ENCODE data around the gene TP53I13. TPM values are rescaled to one million over a fixed set of nuclear protein-coding genes. Genes with fewer than 3 reads are reported as not detected.

Gene TP53I13
- polyA plus RNA-seq, 2 of the 4 experiments (the other 2 are of a cell fraction), result 27.5 to 57.8 TPM

- Histone ChIP-seq H3K4me3 (no peak overlapping the region), H3K9me3 (no peaks in the 10 kb centered on the region), H3K27ac (no peak overlapping the region), H3K4me2 (no peak overlapping the region), H3K4me1 (no peaks in the 10 kb centered on the region)
- no peak for ATAC-seq
- TF ChIP-seq JUNB (IDR thresholded peaks at IDR 0.05) (no peak), RNF2 (IDR thresholded peaks at IDR 0.05; ENCODE audit: borderline replicate concordance, low read depth) (no peak), EHF (CRISPR knock-in tag; IDR thresholded peaks at IDR 0.05) (no peak), HDAC2 (IDR thresholded peaks at IDR 0.05) (no peak), REST (IDR thresholded peaks at IDR 0.05) (no peak), E2F6 (IDR thresholded peaks at IDR 0.05; ENCODE audit: borderline replicate concordance, low read depth) (no peak), HOXB5 (CRISPR knock-in tag; IDR thresholded peaks at IDR 0.05) (no peak), JUN (IDR thresholded peaks at IDR 0.05) (no peak), MAZ (IDR thresholded peaks at IDR 0.05; ENCODE audit: borderline replicate concordance, low read depth, low read length) (no peak), MYC (IDR thresholded peaks at IDR 0.05; ENCODE audit: borderline replicate concordance, low read length) (no peak), CBX2 (IDR thresholded peaks at IDR 0.05; ENCODE audit: borderline replicate concordance, low read depth) (no peak)
- CTCF ChIA-PET, result interaction anchor here (7.1 to 19.8 kb wide), 2 partner anchors 7 to 14 kb away, joined by 76 to 325 read pairs; partner anchors contain the start of gene ANKRD13B
- DNase-seq (ENCODE audit: low read depth in 1 of 2, low spot score in 1 of 2), result no peak
- no peak for FAIRE-seq
- POLR2A ChIA-PET, result no interaction called here
- WGBS (ENCODE audit: missing lambda C conversion rate), result 98% methylated on average over 6 of the region's 6 CpGs
Observed at GRCh38 chr17:29603109-29603674, 34.7 kb downstream of the TP53I13 start.

- no peak for ATAC-seq
- TF ChIP-seq EHF (CRISPR knock-in tag; IDR thresholded peaks at IDR 0.05), result no peak
- no peak for TF ChIP-seq CEBPB (IDR thresholded peaks at IDR 0.05)
- TF ChIP-seq GATA3 (IDR thresholded peaks at IDR 0.05; ENCODE audit: borderline replicate concordance), result no peak
- TF ChIP-seq MAFK (IDR thresholded peaks at IDR 0.05; ENCODE audit: partially characterized antibody), result no peak
- no peak for TF ChIP-seq ZNF302 (CRISPR knock-in tag; IDR thresholded peaks at IDR 0.05)
- no peak for TF ChIP-seq FOSL2 (IDR thresholded peaks at IDR 0.05)
- no peak for TF ChIP-seq FOSL2 (CRISPR knock-in tag; IDR thresholded peaks at IDR 0.05)
- TF ChIP-seq FOXS1 (CRISPR knock-in tag; IDR thresholded peaks at IDR 0.05), result no peak
- 94% methylated on average over 27 of the region's 29 CpGs for WGBS (ENCODE audit: missing lambda C conversion rate)
- CTCF ChIA-PET, result interaction anchor here (2.3 to 23.2 kb wide), 4 partner anchors 10 to 238 kb away, joined by 5 to 447 read pairs (median 200); partner anchors contain the start of genes ABHD15, ANKRD13B and TP53I13
- H3K4me1 ChIP-seq, result no peaks in the 10 kb centered on the region
- H3K9me3 ChIP-seq, result no peaks in the 10 kb centered on the region
- H3K4me3 ChIP-seq, result no peak overlapping the region
- no peak for DNase-seq (ENCODE audit: low read depth in 1 of 2, low spot score in 1 of 2)
- POLR2A ChIA-PET, result no interaction called here
- no peak for FAIRE-seq
- no peak overlapping the region for H3K27ac ChIP-seq
- H3K4me2 ChIP-seq, result no peak overlapping the region
Observed at GRCh38 chr17:29607557-29608195, 39.2 kb downstream of the TP53I13 start.

- Histone ChIP-seq H3K4me1 (peaks cover 6% of the 10 kb centered on the region), H3K4me3 (no peak overlapping the region), H3K9me3 (no peaks in the 10 kb centered on the region), H3K4me2 (no peak overlapping the region), H3K27ac (no peak overlapping the region)
- ChIA-PET CTCF (interaction anchor here (0.8 to 23.2 kb wide), 6 partner anchors 9 to 485 kb away, joined by 3 to 447 read pairs (median 40); partner anchors contain the start of genes ABHD15, ANKRD13B and TP53I13), POLR2A (no interaction called here)
- no peak for DNase-seq (ENCODE audit: low read depth in 1 of 2, low spot score in 1 of 2)
- 89% methylated on average over 13 of the region's 15 CpGs for WGBS (ENCODE audit: missing lambda C conversion rate)
- FAIRE-seq, result no peak
- no peak for ATAC-seq
- TF ChIP-seq RAD21 (conservative IDR thresholded peaks at IDR 0.05 in 1 of 2, IDR thresholded peaks at IDR 0.05 in 1 of 2), result no peak
- no peak for TF ChIP-seq HDAC2 (IDR thresholded peaks at IDR 0.05)
- no peak for TF ChIP-seq NFE2L2 (conservative IDR thresholded peaks at IDR 0.05; ENCODE audit: low read length)
- TF ChIP-seq RCOR1 (IDR thresholded peaks at IDR 0.05; ENCODE audit: low read depth, low read length), result no peak
- TF ChIP-seq MAZ (IDR thresholded peaks at IDR 0.05; ENCODE audit: borderline replicate concordance, low read depth, low read length), result no peak
- no peak for TF ChIP-seq HMGXB4 (CRISPR knock-in tag; IDR thresholded peaks at IDR 0.05; ENCODE audit: borderline replicate concordance)
- no peak for TF ChIP-seq EHF (CRISPR knock-in tag; IDR thresholded peaks at IDR 0.05)
- TF ChIP-seq BCL3 (IDR thresholded peaks at IDR 0.05), result no peak
- TF ChIP-seq PBX3 (IDR thresholded peaks at IDR 0.05), result no peak
- no peak for TF ChIP-seq NPAS2 (CRISPR knock-in tag; IDR thresholded peaks at IDR 0.05; ENCODE audit: borderline replicate concordance)
Observed at GRCh38 chr17:29608986-29609385, 40.5 kb downstream of the TP53I13 start.

Data from A549 (cell line).